ENCODE results near the gene XRCC5.

DNA sequence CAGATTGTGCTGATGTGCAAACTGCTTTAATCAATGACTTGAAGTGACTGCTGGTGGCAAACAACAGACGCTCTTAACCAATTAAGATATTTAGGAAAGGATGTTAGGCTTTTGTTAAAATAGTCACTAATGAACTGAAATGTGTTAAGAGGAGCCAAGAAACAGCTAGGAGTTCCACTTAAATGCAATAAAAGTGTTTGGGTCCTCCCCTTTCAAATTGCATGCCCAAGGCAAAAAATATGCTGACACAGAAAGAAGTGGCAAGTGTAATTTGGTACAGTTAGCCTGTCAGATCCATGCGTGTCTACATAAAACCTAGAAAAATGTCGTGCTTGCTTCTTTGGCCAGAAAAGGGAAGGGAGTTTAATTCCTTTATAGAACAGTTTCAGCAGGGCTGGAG, 61.9 kb downstream of the XRCC5 start:
- TF ChIP-seq EZH2 (IDR thresholded peaks at IDR 0.05; ENCODE audit: borderline replicate concordance, low read depth, low read length, severe bottlenecking) = no peak
- TF ChIP-seq POLR2AphosphoS5 (IDR thresholded peaks at IDR 0.05; ENCODE audit: insufficient read depth, low read depth, low read length) = no peak
- TF ChIP-seq, protein P1, sequence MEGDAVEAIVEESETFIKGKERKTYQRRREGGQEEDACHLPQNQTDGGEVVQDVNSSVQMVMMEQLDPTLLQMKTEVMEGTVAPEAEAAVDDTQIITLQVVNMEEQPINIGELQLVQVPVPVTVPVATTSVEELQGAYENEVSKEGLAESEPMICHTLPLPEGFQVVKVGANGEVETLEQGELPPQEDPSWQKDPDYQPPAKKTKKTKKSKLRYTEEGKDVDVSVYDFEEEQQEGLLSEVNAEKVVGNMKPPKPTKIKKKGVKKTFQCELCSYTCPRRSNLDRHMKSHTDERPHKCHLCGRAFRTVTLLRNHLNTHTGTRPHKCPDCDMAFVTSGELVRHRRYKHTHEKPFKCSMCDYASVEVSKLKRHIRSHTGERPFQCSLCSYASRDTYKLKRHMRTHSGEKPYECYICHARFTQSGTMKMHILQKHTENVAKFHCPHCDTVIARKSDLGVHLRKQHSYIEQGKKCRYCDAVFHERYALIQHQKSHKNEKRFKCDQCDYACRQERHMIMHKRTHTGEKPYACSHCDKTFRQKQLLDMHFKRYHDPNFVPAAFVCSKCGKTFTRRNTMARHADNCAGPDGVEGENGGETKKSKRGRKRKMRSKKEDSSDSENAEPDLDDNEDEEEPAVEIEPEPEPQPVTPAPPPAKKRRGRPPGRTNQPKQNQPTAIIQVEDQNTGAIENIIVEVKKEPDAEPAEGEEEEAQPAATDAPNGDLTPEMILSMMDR (IDR thresholded peaks at IDR 0.05; ENCODE audit: extremely low read depth in 1 of 2, insufficient read depth in 1 of 2, low read depth in 1 of 2, low read length in 2 of 2) = no peak
- no peak for TF ChIP-seq FOS (IDR thresholded peaks at IDR 0.05; ENCODE audit: borderline replicate concordance, insufficient read depth, low read length)
- no peak for TF ChIP-seq JUN (IDR thresholded peaks at IDR 0.05; ENCODE audit: borderline replicate concordance, insufficient read depth, insufficient read length, low read depth)
- TF ChIP-seq MYC (IDR thresholded peaks at IDR 0.05; ENCODE audit: low read depth, low read length) = no peak
- TF ChIP-seq POLR2A (IDR thresholded peaks at IDR 0.05; ENCODE audit: low read depth, low read length) = no peak
- TF ChIP-seq, protein P2, sequence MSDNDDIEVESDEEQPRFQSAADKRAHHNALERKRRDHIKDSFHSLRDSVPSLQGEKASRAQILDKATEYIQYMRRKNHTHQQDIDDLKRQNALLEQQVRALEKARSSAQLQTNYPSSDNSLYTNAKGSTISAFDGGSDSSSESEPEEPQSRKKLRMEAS (IDR thresholded peaks at IDR 0.05; ENCODE audit: insufficient read depth, insufficient read length) = no peak
- no peak for TF ChIP-seq GATA2 (IDR thresholded peaks at IDR 0.05; ENCODE audit: insufficient read depth, insufficient read length, low read depth, low read length)

Measured in endothelial cell of umbilical vein (primary cell).